ENCODE results near the gene KCNH3. TPM values are rescaled to one million over a fixed set of nuclear protein-coding genes. Genes with fewer than 3 reads are reported as not detected.

KCNH3 gene
- total and polyA plus RNA-seq, 2 of the 13 experiments (the other 11 are each of a cell fraction or from before 2014, with no cell fraction given), result 0.01 to 0.07 TPM

DNA sequence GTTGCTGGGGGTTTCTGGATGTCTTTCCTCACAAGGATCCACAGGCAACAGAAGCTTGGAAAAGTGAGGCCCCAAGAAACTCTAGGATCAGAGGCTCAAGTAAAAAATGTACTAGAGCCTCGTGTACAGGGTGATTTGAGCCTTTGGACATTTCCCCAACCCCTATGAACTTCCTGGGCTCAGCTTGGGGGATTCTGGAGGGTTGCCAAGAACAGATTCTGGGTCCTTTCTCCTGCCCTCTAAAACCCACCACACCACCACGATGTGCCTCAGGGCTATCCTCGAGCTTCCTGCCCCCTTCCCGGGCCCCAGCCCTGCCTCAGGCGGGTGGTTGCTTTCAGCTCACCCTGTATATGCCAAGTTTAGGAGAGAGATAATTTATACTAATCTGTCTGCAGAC is 66.0 kb downstream of the KCNH3 start (continued):
- TF ChIP-seq KLF16 (CRISPR knock-in tag; IDR thresholded peaks at IDR 0.05) (no peak), ZFY (CRISPR knock-in tag; IDR thresholded peaks at IDR 0.05) (no peak), ZNF260 (CRISPR knock-in tag; IDR thresholded peaks at IDR 0.05; ENCODE audit: borderline replicate concordance, low read depth) (no peak), YEATS4 (CRISPR knock-in tag; IDR thresholded peaks at IDR 0.05; ENCODE audit: borderline replicate concordance) (no peak), KDM6A (CRISPR knock-in tag; IDR thresholded peaks at IDR 0.05; ENCODE audit: low read depth) (no peak), TEAD3 (CRISPR knock-in tag; optimal IDR thresholded peaks at IDR 0.05; ENCODE audit: borderline replicate concordance) (no peak), SNRNP70 (IDR thresholded peaks at IDR 0.05; ENCODE audit: low read depth, low read length) (no peak), ZNF230 (CRISPR knock-in tag; IDR thresholded peaks at IDR 0.05) (no peak), RORA (CRISPR knock-in tag; IDR thresholded peaks at IDR 0.05) (no peak)
- TF ChIP-seq, protein P1, sequence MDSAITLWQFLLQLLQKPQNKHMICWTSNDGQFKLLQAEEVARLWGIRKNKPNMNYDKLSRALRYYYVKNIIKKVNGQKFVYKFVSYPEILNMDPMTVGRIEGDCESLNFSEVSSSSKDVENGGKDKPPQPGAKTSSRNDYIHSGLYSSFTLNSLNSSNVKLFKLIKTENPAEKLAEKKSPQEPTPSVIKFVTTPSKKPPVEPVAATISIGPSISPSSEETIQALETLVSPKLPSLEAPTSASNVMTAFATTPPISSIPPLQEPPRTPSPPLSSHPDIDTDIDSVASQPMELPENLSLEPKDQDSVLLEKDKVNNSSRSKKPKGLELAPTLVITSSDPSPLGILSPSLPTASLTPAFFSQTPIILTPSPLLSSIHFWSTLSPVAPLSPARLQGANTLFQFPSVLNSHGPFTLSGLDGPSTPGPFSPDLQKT (CRISPR knock-in tag; IDR thresholded peaks at IDR 0.05; ENCODE audit: borderline replicate concordance), result no peak
- TF ChIP-seq, protein P2, sequence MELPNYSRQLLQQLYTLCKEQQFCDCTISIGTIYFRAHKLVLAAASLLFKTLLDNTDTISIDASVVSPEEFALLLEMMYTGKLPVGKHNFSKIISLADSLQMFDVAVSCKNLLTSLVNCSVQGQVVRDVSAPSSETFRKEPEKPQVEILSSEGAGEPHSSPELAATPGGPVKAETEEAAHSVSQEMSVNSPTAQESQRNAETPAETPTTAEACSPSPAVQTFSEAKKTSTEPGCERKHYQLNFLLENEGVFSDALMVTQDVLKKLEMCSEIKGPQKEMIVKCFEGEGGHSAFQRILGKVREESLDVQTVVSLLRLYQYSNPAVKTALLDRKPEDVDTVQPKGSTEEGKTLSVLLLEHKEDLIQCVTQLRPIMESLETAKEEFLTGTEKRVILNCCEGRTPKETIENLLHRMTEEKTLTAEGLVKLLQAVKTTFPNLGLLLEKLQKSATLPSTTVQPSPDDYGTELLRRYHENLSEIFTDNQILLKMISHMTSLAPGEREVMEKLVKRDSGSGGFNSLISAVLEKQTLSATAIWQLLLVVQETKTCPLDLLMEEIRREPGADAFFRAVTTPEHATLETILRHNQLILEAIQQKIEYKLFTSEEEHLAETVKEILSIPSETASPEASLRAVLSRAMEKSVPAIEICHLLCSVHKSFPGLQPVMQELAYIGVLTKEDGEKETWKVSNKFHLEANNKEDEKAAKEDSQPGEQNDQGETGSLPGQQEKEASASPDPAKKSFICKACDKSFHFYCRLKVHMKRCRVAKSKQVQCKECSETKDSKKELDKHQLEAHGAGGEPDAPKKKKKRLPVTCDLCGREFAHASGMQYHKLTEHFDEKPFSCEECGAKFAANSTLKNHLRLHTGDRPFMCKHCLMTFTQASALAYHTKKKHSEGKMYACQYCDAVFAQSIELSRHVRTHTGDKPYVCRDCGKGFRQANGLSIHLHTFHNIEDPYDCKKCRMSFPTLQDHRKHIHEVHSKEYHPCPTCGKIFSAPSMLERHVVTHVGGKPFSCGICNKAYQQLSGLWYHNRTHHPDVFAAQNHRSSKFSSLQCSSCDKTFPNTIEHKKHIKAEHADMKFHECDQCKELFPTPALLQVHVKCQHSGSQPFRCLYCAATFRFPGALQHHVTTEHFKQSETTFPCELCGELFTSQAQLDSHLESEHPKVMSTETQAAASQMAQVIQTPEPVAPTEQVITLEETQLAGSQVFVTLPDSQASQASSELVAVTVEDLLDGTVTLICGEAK (IDR thresholded peaks at IDR 0.05), result no peak
- TF ChIP-seq, protein P2 (CRISPR knock-in tag; IDR thresholded peaks at IDR 0.05), result no peak

Data from HepG2 (cell line).